Measurements from ENCODE around the gene FBXO44. TPM values are rescaled to one million over a fixed set of nuclear protein-coding genes. Genes with fewer than 3 reads are reported as not detected.

FBXO44 gene
- total RNA-seq, 4 donors from 2014 or later: 17.2 to 56.3 (median 28.1) TPM

DNA sequence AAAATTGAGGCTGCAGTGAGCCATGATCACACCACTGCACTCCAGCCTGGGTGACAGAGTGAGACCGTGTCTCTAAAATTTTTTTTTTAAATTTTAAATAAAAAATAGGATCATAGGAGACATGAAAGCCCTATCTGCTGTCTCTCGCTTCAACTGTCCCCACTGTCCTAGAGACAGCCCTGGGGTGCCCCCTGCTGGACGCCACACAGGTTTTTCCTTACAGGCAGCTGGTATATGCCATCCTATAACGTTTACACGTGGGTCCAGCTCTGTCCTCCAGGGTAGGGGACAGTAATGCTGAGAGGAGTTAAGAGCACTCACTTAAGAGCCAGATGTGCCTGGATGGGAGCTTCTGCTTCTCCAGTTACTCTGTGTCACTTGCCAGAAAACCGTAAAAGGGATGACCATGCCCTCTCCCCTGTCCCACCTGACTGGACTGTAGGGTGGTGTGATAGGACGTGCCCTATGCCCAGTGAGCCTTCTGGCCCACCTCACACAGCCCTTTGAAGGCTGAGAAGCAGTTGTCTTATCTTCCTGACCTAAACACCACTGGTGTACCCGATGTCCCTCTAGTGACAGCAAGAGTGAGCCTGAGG lies 8.9 kb upstream of the FBXO44 start:
- Histone ChIP-seq H3K27ac (no peak overlapping the region), H3K4me3 (no peak overlapping the region), H3K9me3 (no peaks in the 10 kb centered on the region), H3K36me3 (no peaks in the 10 kb centered on the region), H3K27me3 (peaks cover 17% of the 10 kb centered on the region), H3K4me1 (peaks cover 14% of the 10 kb centered on the region)
- 34% methylated on average over 8 of the region's 8 CpGs for WGBS
- no peak for TF ChIP-seq POLR2AphosphoS5 (IDR thresholded peaks at IDR 0.05)
- TF ChIP-seq, protein P1, sequence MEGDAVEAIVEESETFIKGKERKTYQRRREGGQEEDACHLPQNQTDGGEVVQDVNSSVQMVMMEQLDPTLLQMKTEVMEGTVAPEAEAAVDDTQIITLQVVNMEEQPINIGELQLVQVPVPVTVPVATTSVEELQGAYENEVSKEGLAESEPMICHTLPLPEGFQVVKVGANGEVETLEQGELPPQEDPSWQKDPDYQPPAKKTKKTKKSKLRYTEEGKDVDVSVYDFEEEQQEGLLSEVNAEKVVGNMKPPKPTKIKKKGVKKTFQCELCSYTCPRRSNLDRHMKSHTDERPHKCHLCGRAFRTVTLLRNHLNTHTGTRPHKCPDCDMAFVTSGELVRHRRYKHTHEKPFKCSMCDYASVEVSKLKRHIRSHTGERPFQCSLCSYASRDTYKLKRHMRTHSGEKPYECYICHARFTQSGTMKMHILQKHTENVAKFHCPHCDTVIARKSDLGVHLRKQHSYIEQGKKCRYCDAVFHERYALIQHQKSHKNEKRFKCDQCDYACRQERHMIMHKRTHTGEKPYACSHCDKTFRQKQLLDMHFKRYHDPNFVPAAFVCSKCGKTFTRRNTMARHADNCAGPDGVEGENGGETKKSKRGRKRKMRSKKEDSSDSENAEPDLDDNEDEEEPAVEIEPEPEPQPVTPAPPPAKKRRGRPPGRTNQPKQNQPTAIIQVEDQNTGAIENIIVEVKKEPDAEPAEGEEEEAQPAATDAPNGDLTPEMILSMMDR (IDR thresholded peaks at IDR 0.05): peak; percentile 25 to 69
- DNase-seq (ENCODE audit: low spot score in 2 of 2): no peak

GRCh38 chr1:11646317-11646716 lies 8.4 kb upstream of the FBXO44 start:
- Histone ChIP-seq H3K4me1 (peaks cover 14% of the 10 kb centered on the region), H3K27ac (no peak overlapping the region), H3K36me3 (no peaks in the 10 kb centered on the region), H3K4me3 (no peak overlapping the region), H3K27me3 (peaks cover 15% of the 10 kb centered on the region), H3K9me3 (no peaks in the 10 kb centered on the region)
- 82% methylated on average over 9 of the region's 9 CpGs for WGBS
- DNase-seq (ENCODE audit: low spot score in 2 of 2): no peak
- TF ChIP-seq EP300 (IDR thresholded peaks at IDR 0.05) (no peak), POLR2A (IDR thresholded peaks at IDR 0.05) (no peak), POLR2AphosphoS5 (IDR thresholded peaks at IDR 0.05) (no peak)
- TF ChIP-seq, protein P1 (IDR thresholded peaks at IDR 0.05): no peak

GRCh38 chr1:11647333-11647732 lies 7.3 kb upstream of the FBXO44 start:
- H3K4me1 ChIP-seq: peaks cover 14% of the 10 kb centered on the region
- peaks cover 10% of the 10 kb centered on the region for H3K27me3 ChIP-seq
- no peaks in the 10 kb centered on the region for H3K9me3 ChIP-seq
- TF ChIP-seq, protein P1 (IDR thresholded peaks at IDR 0.05): no peak
- no peak for TF ChIP-seq EP300 (IDR thresholded peaks at IDR 0.05)
- no peak for TF ChIP-seq POLR2AphosphoS5 (IDR thresholded peaks at IDR 0.05)
- TF ChIP-seq POLR2A (IDR thresholded peaks at IDR 0.05): no peak
- no peak overlapping the region for H3K4me3 ChIP-seq
- no peaks in the 10 kb centered on the region for H3K36me3 ChIP-seq
- DNase-seq (ENCODE audit: low spot score in 2 of 2): no peak
- no peak overlapping the region for H3K27ac ChIP-seq
- WGBS: 88% methylated on average over 7 of the region's 7 CpGs

GRCh38 chr1:11648039-11648438 lies 6.6 kb upstream of the FBXO44 start:
- Histone ChIP-seq H3K9me3 (no peaks in the 10 kb centered on the region), H3K4me3 (no peak overlapping the region), H3K27ac (no peak overlapping the region), H3K4me1 (peaks cover 14% of the 10 kb centered on the region), H3K27me3 (peaks cover 10% of the 10 kb centered on the region), H3K36me3 (no peaks in the 10 kb centered on the region)
- TF ChIP-seq POLR2A (IDR thresholded peaks at IDR 0.05) (no peak), POLR2AphosphoS5 (IDR thresholded peaks at IDR 0.05) (no peak)
- DNase-seq (ENCODE audit: low spot score in 2 of 2): no peak
- 61% methylated on average over 4 of the region's 6 CpGs for WGBS

DNA sequence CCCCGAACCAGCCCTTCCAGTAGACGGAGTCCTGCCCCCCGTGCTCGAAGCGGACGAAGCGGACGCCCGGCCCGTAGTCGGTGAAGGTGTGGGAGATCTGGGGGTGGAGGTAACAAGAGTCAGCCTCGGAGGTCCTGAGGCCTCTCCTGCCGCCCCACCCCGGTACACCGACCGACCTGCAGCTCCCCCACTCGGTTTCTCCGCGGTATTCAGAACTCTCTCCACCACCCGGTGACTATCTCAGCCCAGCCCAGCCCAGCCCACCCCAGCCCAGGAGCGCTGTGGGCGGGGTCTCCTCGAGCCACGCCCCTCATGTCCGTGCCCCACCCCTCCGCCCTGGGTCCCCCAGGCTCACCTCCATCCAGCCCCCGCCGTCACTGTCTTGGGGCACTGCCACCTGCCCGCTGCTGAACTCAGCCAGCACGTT lies 5.9 kb upstream of the FBXO44 start:
- H3K4me3 ChIP-seq: no peak overlapping the region
- no peak for DNase-seq (ENCODE audit: low spot score in 2 of 2)

More for the DNA sequence above, 5.9 kb upstream of the FBXO44 start:
- whole genome bisulfite sequencing: 40% methylated on average over 1 of the region's 30 CpGs
- peaks cover 10% of the 10 kb centered on the region for H3K27me3 ChIP-seq
- peaks cover 18% of the 10 kb centered on the region for H3K4me1 ChIP-seq
- no peak overlapping the region for H3K27ac ChIP-seq
- H3K9me3 ChIP-seq: no peaks in the 10 kb centered on the region
- TF ChIP-seq POLR2A (IDR thresholded peaks at IDR 0.05): no peak
- TF ChIP-seq POLR2AphosphoS5 (IDR thresholded peaks at IDR 0.05): no peak
- TF ChIP-seq EP300 (IDR thresholded peaks at IDR 0.05): no peak
- TF ChIP-seq, protein P1 (IDR thresholded peaks at IDR 0.05): no peak
- no peaks in the 10 kb centered on the region for H3K36me3 ChIP-seq
